H1 (cell line): Measurements from ENCODE around the gene CRX. TPM values are rescaled to one million over a fixed set of nuclear protein-coding genes. Genes with fewer than 3 reads are reported as not detected.

Experiments
- CTCF ChIA-PET: fragments of 300-600 bp; sonication (Branson Sonifier 250); formaldehyde crosslinking; loops from one replicate; lab custom pipeline; 2021; ENCODE audit not compliant: partially characterized antibody; lab: Charles Lee
- POLR2A ChIA-PET: fragments of 300-600 bp; sonication (Branson Sonifier 250); formaldehyde crosslinking; loops from one replicate; lab custom pipeline; 2021; ENCODE audit warnings: inconsistent platforms; ENCODE audit not compliant: partially characterized antibody; lab: Charles Lee
- DNase-seq, 2 experiments: peaks; one replicate each; pipeline versions ENCODE4 v3.0.0 to v3.0.0-alpha.2; 2010 to 2022; ENCODE audit warnings: low spot score in 2 of 2, low read depth in 1 of 2, mixed read lengths in 1 of 2
- FAIRE-seq: peaks from 2 replicates; lab custom pipeline; 2011; peaks lifted over from hg19 to GRCh38; lab: Jason Lieb, UNC
- H2AFZ ChIP-seq: 2 replicates; pipeline ENCODE4 v1.8.1; 2012; ENCODE audit warnings: low read length, inconsistent platforms
- H2AK5ac ChIP-seq: 2 replicates; pipeline ENCODE4 v1.6.1; 2013; ENCODE audit warnings: low read depth, low read length
- H2BK120ac ChIP-seq: replicated peaks from 2 replicates; pipeline ENCODE3; 2013; ENCODE audit warnings: low read depth, low read length, inconsistent platforms
- H2BK12ac ChIP-seq: 2 replicates; pipeline ENCODE4 v1.6.1; 2013; ENCODE audit warnings: low read depth, low read length
- H2BK15ac ChIP-seq: 2 replicates; pipeline ENCODE4 v1.6.1; 2013; ENCODE audit warnings: low read length
- H2BK20ac ChIP-seq: 2 replicates; pipeline ENCODE4 v1.6.1; 2013; ENCODE audit warnings: low read length
- H2BK5ac ChIP-seq: 2 replicates; pipeline ENCODE4 v1.6.1; 2013; ENCODE audit warnings: low read depth, low read length
- H3K14ac ChIP-seq: 2 replicates; pipeline ENCODE4 v1.6.1; 2013; ENCODE audit warnings: inconsistent platforms; ENCODE audit not compliant: insufficient read length
- H3K18ac ChIP-seq: 2 replicates; pipeline ENCODE4 v1.6.1; 2013; ENCODE audit warnings: low read length; ENCODE audit errors: extremely low read depth
- H3K23ac ChIP-seq: 2 replicates; pipeline ENCODE4 v1.6.1; 2013; ENCODE audit warnings: inconsistent platforms; ENCODE audit not compliant: insufficient read length
- H3K23me2 ChIP-seq: 2 replicates; pipeline ENCODE4 v1.6.1; 2013; ENCODE audit warnings: low read depth, low read length
- H3K27ac ChIP-seq: 2 replicates; pipeline ENCODE4 v1.6.1; 2011; ENCODE audit warnings: low read depth, low read length, inconsistent platforms
- H3K27me3 ChIP-seq, 4 experiments: replicated peaks in 1 of 4; 1 replicate in 1 of 4; 2 replicates in 3 of 4; pipeline versions ENCODE4 v1.6.1 to v1.8.1; 2011 to 2013; ENCODE audit warnings: low read length in 3 of 4, mild to moderate bottlenecking in 3 of 4, inconsistent platforms in 2 of 4, mixed read lengths in 2 of 4, moderate library complexity in 1 of 4; ENCODE audit not compliant: control insufficient read depth in 3 of 4, insufficient read depth in 3 of 4; ENCODE audit errors: extremely low read depth in 1 of 4
- H3K36me3 ChIP-seq, 4 experiments: 2 replicates each; pipeline versions ENCODE4 v1.6.1 to v1.8.1; 2011 to 2013; ENCODE audit warnings: mild to moderate bottlenecking in 4 of 4, low read length in 3 of 4, moderate library complexity in 2 of 4, control low read depth in 1 of 4, inconsistent platforms in 1 of 4; ENCODE audit not compliant: insufficient read depth in 4 of 4, control insufficient read depth in 2 of 4
- H3K4ac ChIP-seq: replicated peaks from 2 replicates; pipeline ENCODE3; 2013; ENCODE audit warnings: low read length, low read depth, mixed read lengths, inconsistent platforms; ENCODE audit not compliant: insufficient read length
- H3K4me1 ChIP-seq, 4 experiments: replicated peaks in 1 of 4; 1 replicate in 1 of 4; 2 replicates in 3 of 4; pipeline versions ENCODE4 v1.6.1 to v1.8.1; 2011 to 2013; ENCODE audit warnings: low read length in 3 of 4, inconsistent platforms in 2 of 4, mixed read lengths in 1 of 4; ENCODE audit not compliant: insufficient read depth in 4 of 4, control insufficient read depth in 3 of 4
- H3K4me2 ChIP-seq, 2 experiments: 2 replicates each; pipeline versions ENCODE4 v1.6.1 to v1.8.1; 2011 to 2013; ENCODE audit warnings: low read depth in 2 of 2, low read length in 2 of 2, control low read depth in 1 of 2, inconsistent platforms in 1 of 2, mild to moderate bottlenecking in 1 of 2; ENCODE audit not compliant: insufficient read depth in 1 of 2
- H3K4me3 ChIP-seq, 4 experiments: fragments of 200-600, 300-600 bp in 1 of 4; sonication (generic), shearing (Covaris generic), sonication (Bioruptor Twin) in 1 of 4; 2 replicates each; pipeline versions ENCODE4 v1.5.1 to v1.8.1; 2011 to 2016; ENCODE audit warnings: low read length in 4 of 4, low read depth in 3 of 4, control low read depth in 2 of 4, inconsistent platforms in 2 of 4, mild to moderate bottlenecking in 2 of 4, mixed read lengths in 1 of 4, moderate library complexity in 1 of 4; ENCODE audit not compliant: insufficient read depth in 2 of 4; ENCODE audit errors: extremely low read depth in 1 of 4
- H3K56ac ChIP-seq: replicated peaks from 2 replicates; pipeline ENCODE3; 2013; ENCODE audit warnings: low read depth, mild to moderate bottlenecking, mixed read lengths, low read length, inconsistent platforms; ENCODE audit not compliant: insufficient read length
- H3K79me1 ChIP-seq: 2 replicates; pipeline ENCODE4 v1.6.1; 2013; ENCODE audit warnings: low read depth, low read length, control low read depth
- H3K79me2 ChIP-seq, 2 experiments: 2 replicates each; pipeline versions ENCODE4 v1.6.1 to v1.8.1; 2012 to 2013; ENCODE audit warnings: low read length in 2 of 2, mild to moderate bottlenecking in 2 of 2, inconsistent platforms in 1 of 2; ENCODE audit not compliant: insufficient read depth in 2 of 2, control insufficient read depth in 1 of 2
- H3K9ac ChIP-seq, 4 experiments: replicated peaks in 1 of 4; 1 replicate in 1 of 4; 2 replicates in 3 of 4; pipeline versions ENCODE4 v1.6.1 to v1.8.1; 2011 to 2013; ENCODE audit warnings: low read depth in 3 of 4, low read length in 3 of 4, control low read depth in 2 of 4, mild to moderate bottlenecking in 2 of 4, moderate library complexity in 2 of 4, inconsistent platforms in 1 of 4; ENCODE audit errors: extremely low read depth in 1 of 4
- H3K9me3 ChIP-seq, 2 experiments: 2 replicates each; pipeline versions ENCODE4 v1.6.1 to v1.8.1; 2012 to 2013; ENCODE audit warnings: mild to moderate bottlenecking in 2 of 2, moderate library complexity in 2 of 2, control low read depth in 1 of 2, inconsistent platforms in 1 of 2, low read depth in 1 of 2, low read length in 1 of 2, mixed read lengths in 1 of 2; ENCODE audit not compliant: insufficient read depth in 2 of 2
- H4K20me1 ChIP-seq, 2 experiments: replicated peaks in 1 of 2; 2 replicates each; pipeline versions ENCODE3 to v1.8.1; 2011 to 2013; ENCODE audit warnings: inconsistent platforms in 2 of 2, low read length in 2 of 2, mild to moderate bottlenecking in 1 of 2; ENCODE audit not compliant: insufficient read depth in 2 of 2, control insufficient read depth in 1 of 2
- H4K5ac ChIP-seq: 2 replicates; pipeline ENCODE4 v1.6.1; 2013; ENCODE audit warnings: low read length, low read depth, mixed read lengths, inconsistent platforms; ENCODE audit not compliant: insufficient read length
- H4K8ac ChIP-seq: 2 replicates; pipeline ENCODE4 v1.8.0; 2013; ENCODE audit warnings: mild to moderate bottlenecking, moderate library complexity, low read length, inconsistent platforms; ENCODE audit not compliant: insufficient read depth; ENCODE audit errors: extremely low read depth
- H4K91ac ChIP-seq: replicated peaks from 2 replicates; pipeline ENCODE3; 2013; ENCODE audit warnings: low read length, mixed read lengths, inconsistent platforms; ENCODE audit not compliant: insufficient read length
- CEBPB ChIP-seq: IDR thresholded peaks from 2 replicates; pipeline ENCODE4 v1.6.1; 2012; ENCODE audit warnings: low read depth, low read length
- EGR1 ChIP-seq: IDR thresholded peaks from 2 replicates; pipeline ENCODE4 v1.6.1; 2011; ENCODE audit warnings: low read depth, low read length, borderline replicate concordance
- FOSL1 ChIP-seq: IDR thresholded peaks from 2 replicates; pipeline ENCODE4 v1.6.1; 2011; ENCODE audit warnings: mild to moderate bottlenecking, low read depth, low read length, moderate library complexity; ENCODE audit not compliant: insufficient read depth
- HDAC6 ChIP-seq: IDR thresholded peaks from one replicate; pipeline ENCODE4 v1.7.1; 2012; ENCODE audit warnings: low read depth, mild to moderate bottlenecking, inconsistent platforms, low read length, moderate library complexity
- PHF8 ChIP-seq: fragments of 200-600 bp; sonication (generic); conservative IDR thresholded peaks from 2 replicates; pipeline ENCODE4 v1.7.1; 2012; ENCODE audit warnings: low read depth, mild to moderate bottlenecking, inconsistent platforms, low read length, moderate library complexity
- POLR2A ChIP-seq, 2 experiments: IDR thresholded peaks; 1 replicate in 1 of 2; 2 replicates in 1 of 2; pipeline ENCODE4 v1.6.1; 2011; ENCODE audit warnings: low read depth in 2 of 2, low read length in 2 of 2, mild to moderate bottlenecking in 2 of 2; ENCODE audit errors: control extremely low read depth in 1 of 2
- RXRA ChIP-seq: IDR thresholded peaks from 2 replicates; pipeline ENCODE4 v1.6.1; 2011; ENCODE audit warnings: low read depth, mild to moderate bottlenecking, low read length, moderate library complexity; ENCODE audit not compliant: insufficient read depth
- SP1 ChIP-seq: IDR thresholded peaks from 2 replicates; pipeline ENCODE4 v1.6.1; 2011; ENCODE audit warnings: low read depth, low read length
- TAF1 ChIP-seq: IDR thresholded peaks from 2 replicates; pipeline ENCODE4 v1.6.1; 2011; ENCODE audit warnings: mild to moderate bottlenecking, low read depth, low read length
- YY1 ChIP-seq: IDR thresholded peaks from 2 replicates; pipeline ENCODE4 v1.6.1; 2011; ENCODE audit warnings: low read depth, mild to moderate bottlenecking, low read length
- WGBS, 2 experiments: shearing (Covaris generic) in 1 of 2; methylation state at CpG; one replicate each; pipeline versions ENCODE4 v1.1.6 to v1.1.7; 2013 to 2015; ENCODE audit warnings: low lambda C conversion rate in 2 of 2, mixed read lengths in 2 of 2, inconsistent platforms in 1 of 2, low coverage in 1 of 2, missing lambda C conversion rate in 1 of 2; ENCODE audit not compliant: insufficient replicate concordance in 2 of 2, insufficient coverage in 1 of 2, insufficient read length in 1 of 2; ENCODE audit errors: extremely low coverage in 1 of 2, missing lambda C conversion rate in 1 of 2; 5-methylcytosine and 5-hydroxymethylcytosine counted together
- polyA plus RNA-seq, 7 experiments: library from polyadenylated mRNA; depleted of rRNA in 3 of 7; stranded (reverse) in 5 of 7; unstranded in 2 of 7; fragments of >200 nt in 5 of 7; fragments of 200-250 nt in 2 of 7; gene quantifications; 1 replicate in 5 of 7; 2 replicates in 1 of 7; 4 replicates in 1 of 7; pipeline versions ENCODE4 v1.2.1 to v1.2.3, GENCODE V29; 2011 to 2013; ENCODE audit warnings: missing spikeins in 2 of 7, mixed read lengths in 2 of 7
- total RNA-seq: library from RNA; stranded (reverse); fragmentation: NEBNext Ultra II Directional; extraction: Animal tissue kit (Norgen Biotek cat#: 25700); gene quantifications from 2 replicates; pipeline ENCODE4 v1.2.1, GENCODE V29; 2021
- TF ChIP-seq, protein P1 (sequence below): IDR thresholded peaks from 2 replicates; pipeline ENCODE4 v1.6.1; 2012; ENCODE audit warnings: inconsistent platforms
- TF ChIP-seq, protein P2 (sequence below), 3 experiments: IDR thresholded peaks; 1 replicate in 2 of 3; 2 replicates in 1 of 3; pipeline versions ENCODE4 v1.5.1 to v1.6.1; 2011; ENCODE audit warnings: low read length in 3 of 3, mild to moderate bottlenecking in 3 of 3, inconsistent platforms in 2 of 3, low read depth in 1 of 3, moderate library complexity in 1 of 3; ENCODE audit not compliant: insufficient read depth in 1 of 3; ENCODE audit errors: control extremely low read depth in 1 of 3

The CRX gene
- total and polyA plus RNA-seq, 2 of the 8 experiments (the other 6 are each of a cell fraction or from before 2014, with no cell fraction given) = 0.08 TPM; not detected in 1

DNA sequence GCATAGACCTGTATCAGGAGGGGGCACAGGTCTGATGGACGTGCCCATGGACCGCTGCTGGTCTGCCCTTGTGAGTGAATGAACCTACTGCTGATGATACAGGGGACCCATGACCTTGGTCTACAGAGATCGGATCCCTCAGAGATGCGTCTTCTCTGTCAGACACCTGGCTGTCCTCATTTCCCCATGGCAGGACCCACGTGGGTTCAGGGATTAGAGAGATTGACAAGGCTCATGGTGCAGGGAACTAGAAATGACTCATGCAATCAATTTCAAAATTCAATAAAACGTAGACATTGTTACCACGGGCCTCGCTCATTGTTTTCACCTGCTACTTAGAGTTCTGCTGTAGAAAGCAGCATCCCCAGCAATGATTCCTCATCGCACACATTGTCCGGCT lies 16.4 kb upstream of the CRX start:
- Histone ChIP-seq H3K4ac (no peak overlapping the region), H2AK5ac (no peak overlapping the region), H3K18ac (no peak overlapping the region), H2AFZ (no peak overlapping the region), H2BK12ac (no peak overlapping the region), H4K20me1 (no peaks in the 10 kb centered on the region), H3K4me2 (no peak overlapping the region), H3K36me3 (no peaks in the 10 kb centered on the region), H4K91ac (no peak overlapping the region), H3K9me3 (no peaks in the 10 kb centered on the region), H3K4me1 (no peaks in the 10 kb centered on the region), H3K27me3 (no peaks in the 10 kb centered on the region), H4K8ac (no peak overlapping the region), H3K14ac (no peak overlapping the region), H2BK120ac (no peak overlapping the region), H3K23ac (no peak overlapping the region), H3K27ac (no peak overlapping the region), H2BK15ac (no peak overlapping the region), H4K5ac (no peak overlapping the region), H3K79me2 (no peaks in the 10 kb centered on the region), H3K23me2 (no peaks in the 10 kb centered on the region), H2BK20ac (no peak overlapping the region), H3K4me3 (no peak overlapping the region), H3K9ac (no peak overlapping the region), H3K56ac (no peak overlapping the region), H2BK5ac (no peak overlapping the region), H3K79me1 (no peaks in the 10 kb centered on the region)
- CTCF ChIA-PET = interaction anchor here (1.2 to 4.6 kb wide), 4 partner anchors 9 to 63 kb away, joined by 4 to 19 read pairs (median 6); no protein-coding TSS in a partner anchor
- POLR2A ChIA-PET = no interaction called here
- FAIRE-seq (no peak), DNase-seq (no peak)
- WGBS, 2 experiments = 91% methylated on average over 10 of the region's 10 CpGs; no CpG with 5 or more reads in 1 of the 2 experiments
- TF ChIP-seq, protein P1, sequence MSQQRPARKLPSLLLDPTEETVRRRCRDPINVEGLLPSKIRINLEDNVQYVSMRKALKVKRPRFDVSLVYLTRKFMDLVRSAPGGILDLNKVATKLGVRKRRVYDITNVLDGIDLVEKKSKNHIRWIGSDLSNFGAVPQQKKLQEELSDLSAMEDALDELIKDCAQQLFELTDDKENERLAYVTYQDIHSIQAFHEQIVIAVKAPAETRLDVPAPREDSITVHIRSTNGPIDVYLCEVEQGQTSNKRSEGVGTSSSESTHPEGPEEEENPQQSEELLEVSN = no peak
- TF ChIP-seq RXRA (no peak), CEBPB (no peak), PHF8 (no peak), YY1 (no peak), EGR1 (no peak), POLR2A (IDR thresholded peaks at IDR 0.05; ENCODE audit: control extremely low read depth in 1 of 2, low read depth in 2 of 2, low read length in 2 of 2) (no peak), FOSL1 (no peak), TAF1 (no peak), SP1 (no peak), HDAC6 (no peak)
- TF ChIP-seq, protein P2, sequence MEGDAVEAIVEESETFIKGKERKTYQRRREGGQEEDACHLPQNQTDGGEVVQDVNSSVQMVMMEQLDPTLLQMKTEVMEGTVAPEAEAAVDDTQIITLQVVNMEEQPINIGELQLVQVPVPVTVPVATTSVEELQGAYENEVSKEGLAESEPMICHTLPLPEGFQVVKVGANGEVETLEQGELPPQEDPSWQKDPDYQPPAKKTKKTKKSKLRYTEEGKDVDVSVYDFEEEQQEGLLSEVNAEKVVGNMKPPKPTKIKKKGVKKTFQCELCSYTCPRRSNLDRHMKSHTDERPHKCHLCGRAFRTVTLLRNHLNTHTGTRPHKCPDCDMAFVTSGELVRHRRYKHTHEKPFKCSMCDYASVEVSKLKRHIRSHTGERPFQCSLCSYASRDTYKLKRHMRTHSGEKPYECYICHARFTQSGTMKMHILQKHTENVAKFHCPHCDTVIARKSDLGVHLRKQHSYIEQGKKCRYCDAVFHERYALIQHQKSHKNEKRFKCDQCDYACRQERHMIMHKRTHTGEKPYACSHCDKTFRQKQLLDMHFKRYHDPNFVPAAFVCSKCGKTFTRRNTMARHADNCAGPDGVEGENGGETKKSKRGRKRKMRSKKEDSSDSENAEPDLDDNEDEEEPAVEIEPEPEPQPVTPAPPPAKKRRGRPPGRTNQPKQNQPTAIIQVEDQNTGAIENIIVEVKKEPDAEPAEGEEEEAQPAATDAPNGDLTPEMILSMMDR (IDR thresholded peaks at IDR 0.05; ENCODE audit: control extremely low read depth in 1 of 3, insufficient read depth in 1 of 3, low read depth in 1 of 3, low read length in 3 of 3) = no peak
